HT-29 (cell line): Measurements from ENCODE around the gene OR13D1. TPM values are rescaled to one million over a fixed set of nuclear protein-coding genes. Genes with fewer than 3 reads are reported as not detected.
"Not testable (repeated sequence)": the region's sequence is repeated elsewhere in the genome, so short reads cannot be mapped to it uniquely, and the experiment has no call there.

Experiments
- DNase-seq: peaks from one replicate; pipeline ENCODE4 v3.0.0-alpha.2; 2015; ENCODE audit warnings: low spot score
- total RNA-seq: library from RNA; depleted of rRNA; stranded (reverse); fragments of >200 nt; shearing (Covaris generic); gene quantifications from 2 replicates; pipeline ENCODE4 v1.2.3, GENCODE V29; 2014; rRNA removed

OR13D1 gene
- total RNA-seq = not detected in 2 replicates

- no peak for DNase-seq
Measured at GRCh38 chr9:104694218-104694617, at the start of gene OR13D1. Gene OR13D1, plus strand, starts transcription at chr9:104694518. Its CDS starts 0 bp downstream, at chr9:104694518.

- no peak for DNase-seq
Measured at GRCh38 chr9:104658496-104659195, 35.7 kb upstream of the OR13D1 start.

GRCh38 chr9:104675611-104676010 lies 18.7 kb upstream of the OR13D1 start:
- DNase-seq = no peak

GRCh38 chr9:104682642-104683041 lies 11.7 kb upstream of the OR13D1 start:
- DNase-seq = peak; percentile 81

- no peak for DNase-seq
Measured at GRCh38 chr9:104686081-104686480, 8.2 kb upstream of the OR13D1 start.

GRCh38 chr9:104700306-104700705 lies 6.0 kb downstream of the OR13D1 start:
- DNase-seq = no peak

- DNase-seq = not testable (repeated sequence)
Measured at GRCh38 chr9:104708737-104709136, 14.4 kb downstream of the OR13D1 start.

GRCh38 chr9:104711604-104712003 lies 17.3 kb downstream of the OR13D1 start:
- no peak for DNase-seq

- no peak for DNase-seq
Measured at GRCh38 chr9:104725014-104725413, 30.7 kb downstream of the OR13D1 start.

- no peak for DNase-seq
Measured at GRCh38 chr9:104738452-104738851, 44.1 kb downstream of the OR13D1 start.

GRCh38 chr9:104740621-104741020 lies 46.3 kb downstream of the OR13D1 start:
- no peak for DNase-seq

GRCh38 chr9:104743376-104743985 lies 49.2 kb downstream of the OR13D1 start:
- peak; percentile 75 for DNase-seq

Other genes with a start within 250 kb of the OR13D1 start
- gene OR13F1, start 190.3 kb upstream of the OR13D1 start, total RNA-seq = not detected in 2 replicates
- gene OR13C4, start 167.3 kb upstream of the OR13D1 start, total RNA-seq = not detected in 2 replicates
- not detected in 2 replicates for gene OR13C3, start 157.7 kb upstream of the OR13D1 start, total RNA-seq
- gene OR13C8, start 125.3 kb upstream of the OR13D1 start, total RNA-seq = not detected in 2 replicates
- not detected in 2 replicates for gene OR13C5, start 95.1 kb upstream of the OR13D1 start, total RNA-seq
- gene OR13C2, start 88.9 kb upstream of the OR13D1 start, total RNA-seq = not detected in 2 replicates
- gene OR13C9, start 76.3 kb upstream of the OR13D1 start, total RNA-seq = not detected in 2 replicates
- gene NIPSNAP3A, start 53.2 kb downstream of the OR13D1 start, total RNA-seq = 7.0 TPM in 2 replicates
- not detected in 2 replicates for gene NIPSNAP3B, start 69.6 kb downstream of the OR13D1 start, total RNA-seq
- 2.0 and 4.5 TPM in 2 replicates for gene ABCA1, start 233.6 kb downstream of the OR13D1 start, total RNA-seq